PC-3 (cell line): ENCODE measurements around the gene MICU1. TPM values are rescaled to one million over a fixed set of nuclear protein-coding genes. Genes with fewer than 3 reads are reported as not detected.

Source experiments
- ATAC-seq: fragments of 200-7000 bp; cut with Tn5 transposase; 2 replicates; pipeline ENCODE4 v1.9.1; 2020; ENCODE audit warnings: mild to moderate bottlenecking, moderate library complexity
- BruUV-seq: library from RNA; stranded (reverse); fragments of 400-500 nt; replicated peaks from 2 replicates; lab custom pipeline; 2021; lab: Mats Ljungman, UMichigan
- CTCF ChIA-PET: fragments of 300-600 bp; sonication (Branson Sonifier 250); formaldehyde crosslinking; loops from one replicate; lab custom pipeline; 2022; ENCODE audit warnings: antibody characterized with exemption; lab: Charles Lee
- POLR2A ChIA-PET: fragments of 300-600 bp; sonication (Branson Sonifier 250); formaldehyde crosslinking; loops from one replicate; lab custom pipeline; 2022; ENCODE audit warnings: antibody characterized with exemption; ENCODE audit not compliant: unreplicated experiment; lab: Charles Lee
- DNase-seq: peaks from one replicate; pipeline ENCODE4 v3.0.0-alpha.2; 2015
- H2AFZ ChIP-seq: fragments of 300-600 bp; sonication (generic); 2 replicates; pipeline ENCODE4 v1.6.0; 2016; ENCODE audit warnings: antibody characterized with exemption, low read length
- H3F3A ChIP-seq: fragments of 300-600 bp; sonication (generic); one replicate; pipeline ENCODE4 v1.6.0; 2017; ENCODE audit warnings: antibody characterized with exemption, low read length, control low read depth, mild to moderate bottlenecking; ENCODE audit not compliant: unreplicated experiment
- H3K27ac ChIP-seq: fragments of 300-600 bp; sonication (generic); 2 replicates; pipeline ENCODE4 v1.5.1; 2016; ENCODE audit warnings: mild to moderate bottlenecking, low read length
- H3K27me3 ChIP-seq: fragments of 300-600 bp; sonication (generic); 2 replicates; pipeline ENCODE4 v1.6.1; 2016; ENCODE audit warnings: low read length, mixed read lengths
- H3K36me3 ChIP-seq: fragments of 300-600 bp; sonication (generic); 2 replicates; pipeline ENCODE4 v1.6.1; 2016; ENCODE audit warnings: low read depth, mixed run types, low read length, mixed read lengths
- H3K4me1 ChIP-seq: fragments of 300-600 bp; sonication (generic); 2 replicates; pipeline ENCODE4 v1.5.1; 2016; ENCODE audit warnings: low read length; ENCODE audit not compliant: insufficient read depth
- H3K4me2 ChIP-seq: fragments of 300-600 bp; sonication (generic); 2 replicates; pipeline ENCODE4 v1.6.0; 2016; ENCODE audit warnings: low read length
- H3K4me3 ChIP-seq: fragments of 300-600 bp; sonication (generic); 2 replicates; pipeline ENCODE4 v1.5.1; 2016; ENCODE audit warnings: mild to moderate bottlenecking, low read length, mixed read lengths
- H3K79me2 ChIP-seq: fragments of 300-600 bp; sonication (generic); 2 replicates; pipeline ENCODE4 v1.6.1; 2017; ENCODE audit warnings: low read length, mixed read lengths
- H3K9ac ChIP-seq: fragments of 300-600 bp; sonication (generic); 2 replicates; pipeline ENCODE4 v1.6.0; 2016; ENCODE audit warnings: mild to moderate bottlenecking, low read length
- H3K9me2 ChIP-seq: fragments of 300-600 bp; sonication (generic); replicated peaks from 2 replicates; pipeline ENCODE4 v1.6.1; 2016; ENCODE audit warnings: mixed run types, low read length, mixed read lengths
- H3K9me3 ChIP-seq: fragments of 300-600 bp; sonication (generic); 2 replicates; pipeline ENCODE4 v1.6.1; 2016; ENCODE audit warnings: low read length, mixed read lengths
- H4K20me1 ChIP-seq: fragments of 300-600 bp; sonication (generic); 2 replicates; pipeline ENCODE4 v1.6.1; 2016; ENCODE audit warnings: low read length, mixed read lengths
- EZH2 ChIP-seq: fragments of 300-600 bp; sonication (generic); IDR thresholded peaks from one replicate; pipeline ENCODE4 v1.6.1; 2017; ENCODE audit warnings: antibody characterized with exemption, mild to moderate bottlenecking, low read length; ENCODE audit not compliant: unreplicated experiment
- EZH2phosphoT487 ChIP-seq: fragments of 300-600 bp; sonication (generic); IDR thresholded peaks from 2 replicates; pipeline ENCODE4 v1.6.1; 2018; ENCODE audit warnings: mild to moderate bottlenecking, antibody characterized with exemption, low read length, borderline replicate concordance
- intact Hi-C: fragments of 100-400 bp; cut with micrococcal nuclease; formaldehyde crosslinking; loops from 2 replicates; pipeline ENCODE4 v1.9.0; 2023
- total RNA-seq: library from RNA; depleted of rRNA; stranded (reverse); fragments of >200 nt; gene quantifications from 2 replicates; pipeline ENCODE4 v1.2.3, GENCODE V29; 2014
- TF ChIP-seq, protein P1 (sequence below): fragments of 300-600 bp; sonication (generic); conservative IDR thresholded peaks from 2 replicates; pipeline ENCODE4 v1.5.1; 2017; ENCODE audit warnings: antibody characterized with exemption, low read depth, mild to moderate bottlenecking, low read length

MICU1 gene
- total RNA-seq, 1 experiment from 2014 or later = 19.8 TPM

DNA sequence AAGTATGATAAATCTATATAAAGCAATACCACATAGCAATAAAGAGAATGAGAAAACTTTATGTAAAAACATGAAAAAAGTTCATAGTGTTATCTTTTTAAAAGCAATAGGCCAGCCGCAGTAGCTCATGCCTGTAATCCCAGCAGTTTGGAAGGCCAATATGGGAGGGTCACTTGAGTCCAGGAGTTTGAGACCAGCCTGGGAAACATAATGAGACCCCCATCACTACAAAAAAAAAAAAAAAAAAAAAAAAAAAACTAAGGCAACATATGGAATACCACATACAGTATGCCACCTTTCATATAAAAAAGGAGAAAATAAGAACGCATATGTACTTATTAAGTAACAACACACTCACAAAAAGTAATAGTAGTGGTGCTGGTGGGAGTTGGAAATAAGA lies 52.8 kb downstream of the MICU1 start:
- ChIA-PET CTCF (no interaction called here), POLR2A (no interaction called here)
- Histone ChIP-seq H2AFZ (no peak overlapping the region), H3K9ac (no peak overlapping the region), H3K27me3 (no peaks in the 10 kb centered on the region), H3K9me3 (no peaks in the 10 kb centered on the region), H3K4me2 (no peak overlapping the region), H3K4me1 (0 out of 2 replicates have a peak, but pooled peaks cover 4% of the 10 kb centered on the region), H3K27ac (no peak overlapping the region), H3K4me3 (no peak overlapping the region), H3K9me2 (no peaks in the 10 kb centered on the region), H4K20me1 (no peaks in the 10 kb centered on the region), H3K79me2 (no peaks in the 10 kb centered on the region), H3F3A (no peaks in the 10 kb centered on the region), H3K36me3 (no peaks in the 10 kb centered on the region)
- intact Hi-C loops = no loop called here
- no TSS peak for BruUV-seq
- TF ChIP-seq EZH2 (no peak), EZH2phosphoT487 (no peak)
- TF ChIP-seq, protein P1, sequence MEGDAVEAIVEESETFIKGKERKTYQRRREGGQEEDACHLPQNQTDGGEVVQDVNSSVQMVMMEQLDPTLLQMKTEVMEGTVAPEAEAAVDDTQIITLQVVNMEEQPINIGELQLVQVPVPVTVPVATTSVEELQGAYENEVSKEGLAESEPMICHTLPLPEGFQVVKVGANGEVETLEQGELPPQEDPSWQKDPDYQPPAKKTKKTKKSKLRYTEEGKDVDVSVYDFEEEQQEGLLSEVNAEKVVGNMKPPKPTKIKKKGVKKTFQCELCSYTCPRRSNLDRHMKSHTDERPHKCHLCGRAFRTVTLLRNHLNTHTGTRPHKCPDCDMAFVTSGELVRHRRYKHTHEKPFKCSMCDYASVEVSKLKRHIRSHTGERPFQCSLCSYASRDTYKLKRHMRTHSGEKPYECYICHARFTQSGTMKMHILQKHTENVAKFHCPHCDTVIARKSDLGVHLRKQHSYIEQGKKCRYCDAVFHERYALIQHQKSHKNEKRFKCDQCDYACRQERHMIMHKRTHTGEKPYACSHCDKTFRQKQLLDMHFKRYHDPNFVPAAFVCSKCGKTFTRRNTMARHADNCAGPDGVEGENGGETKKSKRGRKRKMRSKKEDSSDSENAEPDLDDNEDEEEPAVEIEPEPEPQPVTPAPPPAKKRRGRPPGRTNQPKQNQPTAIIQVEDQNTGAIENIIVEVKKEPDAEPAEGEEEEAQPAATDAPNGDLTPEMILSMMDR = no peak
- DNase-seq (no peak), ATAC-seq (no peak)

DNA sequence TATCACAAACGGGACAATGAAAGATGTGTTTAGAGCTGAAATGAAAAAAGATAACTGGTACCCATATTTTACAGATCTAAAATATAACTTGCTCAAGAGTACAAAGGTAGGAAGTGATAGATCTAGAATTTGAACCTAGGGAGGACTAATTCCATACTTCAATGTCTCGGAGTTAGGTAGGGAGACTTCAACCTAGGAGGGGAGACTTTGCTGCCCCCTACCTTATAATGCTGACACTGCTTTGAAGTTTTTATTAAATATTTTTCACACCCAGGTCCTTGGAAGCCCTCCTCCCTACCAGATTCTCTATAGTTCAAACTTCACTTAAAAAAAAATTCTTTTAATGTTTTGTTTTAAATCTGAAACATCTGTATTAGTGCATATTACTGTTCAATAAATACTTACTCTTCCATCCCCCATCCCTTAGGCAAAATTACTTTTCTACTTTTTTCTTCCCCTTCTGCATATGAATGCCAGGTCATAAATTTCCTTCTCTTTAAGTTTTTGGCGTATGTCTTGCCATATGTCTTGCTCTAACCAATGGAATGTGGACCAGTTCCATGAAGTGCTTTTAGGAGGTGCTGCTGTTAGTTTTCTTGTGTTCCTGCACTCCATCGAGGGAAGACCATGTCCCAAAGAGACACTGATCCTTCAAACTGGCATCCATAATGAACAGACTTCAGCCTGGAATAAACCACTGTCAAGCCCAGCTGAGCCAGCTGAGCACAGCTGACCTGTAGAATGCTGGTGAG lies 57.8 kb downstream of the MICU1 start:
- TF ChIP-seq EZH2phosphoT487 (no peak), EZH2 (no peak)
- TF ChIP-seq, protein P1 = no peak; the same call in 1 of the 2 replicates
- Histone ChIP-seq H3K4me3 (no peak overlapping the region), H3K9me2 (no peaks in the 10 kb centered on the region), H3K9me3 (no peaks in the 10 kb centered on the region), H3K4me1 (peaks cover 16% of the 10 kb centered on the region), H3K9ac (no peak overlapping the region), H3K4me2 (peak overlapping the region; percentile 68), H2AFZ (peak overlapping the region; percentile 56; the same call in 1 of the 2 replicates), H3K27ac (peak overlapping the region; percentile 43), H3K27me3 (no peaks in the 10 kb centered on the region), H4K20me1 (no peaks in the 10 kb centered on the region), H3F3A (no peaks in the 10 kb centered on the region), H3K36me3 (no peaks in the 10 kb centered on the region; the same call in 1 of the 2 replicates), H3K79me2 (no peaks in the 10 kb centered on the region)
- intact Hi-C loops = no loop called here
- no TSS peak for BruUV-seq
- ATAC-seq = peak; percentile 45
- ChIA-PET POLR2A (no interaction called here), CTCF (interaction anchor here (0.5 to 0.7 kb wide), 2 partner anchors 9 to 120 kb away, joined by 4 to 10 read pairs; no protein-coding TSS in a partner anchor)
- DNase-seq = peak; percentile 48

DNA sequence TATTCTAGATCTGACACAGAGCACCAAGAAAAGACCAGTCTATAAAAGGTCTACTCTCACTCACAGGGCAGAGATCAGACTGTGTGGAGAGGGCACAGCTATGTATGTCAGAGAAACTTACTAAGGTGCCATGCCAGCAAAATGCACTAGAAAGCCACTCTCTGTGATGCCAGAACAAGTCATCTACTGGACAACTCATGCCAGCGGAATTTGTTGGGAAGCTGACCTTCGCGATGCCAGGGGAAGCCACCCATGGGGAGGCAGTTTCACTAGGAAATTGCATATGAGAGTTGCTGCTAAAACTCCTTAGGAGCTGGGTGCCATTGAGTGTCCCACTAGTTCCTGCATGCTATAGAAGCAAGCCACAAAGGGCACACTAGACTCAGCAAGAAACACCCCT lies 58.5 kb downstream of the MICU1 start:
- CTCF ChIA-PET = interaction anchor here (0.5 to 0.7 kb wide), 2 partner anchors 10 to 121 kb away, joined by 4 to 10 read pairs; no protein-coding TSS in a partner anchor
- no TSS peak for BruUV-seq
- peak; percentile 99 for ATAC-seq

More for the DNA sequence above, 58.5 kb downstream of the MICU1 start:
- Histone ChIP-seq H3K4me2 (peak overlapping the region; percentile 68), H4K20me1 (no peaks in the 10 kb centered on the region), H3K4me1 (peaks cover 16% of the 10 kb centered on the region), H3K36me3 (no peaks in the 10 kb centered on the region; the same call in 1 of the 2 replicates), H3K9me2 (no peaks in the 10 kb centered on the region), H3K79me2 (no peaks in the 10 kb centered on the region), H3K27me3 (no peaks in the 10 kb centered on the region), H2AFZ (peak overlapping the region; percentile 56; the same call in 1 of the 2 replicates), H3K27ac (peak overlapping the region; percentile 43), H3F3A (no peaks in the 10 kb centered on the region), H3K4me3 (no peak overlapping the region), H3K9ac (no peak overlapping the region), H3K9me3 (no peaks in the 10 kb centered on the region)
- TF ChIP-seq EZH2 = no peak
- peak; percentile 84 for DNase-seq
- POLR2A ChIA-PET = no interaction called here
- intact Hi-C loops = no loop called here
